ENCODE results near the gene RIN1.

- TF ChIP-seq CTCF (IDR thresholded peaks at IDR 0.05) = no peak
- no peak for TF ChIP-seq POLR2A (IDR thresholded peaks at IDR 0.05)
Observed at GRCh38 chr11:66299186-66299585, 37.0 kb downstream of the RIN1 start.
